ENCODE measurements around the gene SLC9A3. TPM values are rescaled to one million over a fixed set of nuclear protein-coding genes. Genes with fewer than 3 reads are reported as not detected.

SLC9A3 gene
- total RNA-seq, 1 experiment from 2014 or later, result 1.5 TPM

DNA sequence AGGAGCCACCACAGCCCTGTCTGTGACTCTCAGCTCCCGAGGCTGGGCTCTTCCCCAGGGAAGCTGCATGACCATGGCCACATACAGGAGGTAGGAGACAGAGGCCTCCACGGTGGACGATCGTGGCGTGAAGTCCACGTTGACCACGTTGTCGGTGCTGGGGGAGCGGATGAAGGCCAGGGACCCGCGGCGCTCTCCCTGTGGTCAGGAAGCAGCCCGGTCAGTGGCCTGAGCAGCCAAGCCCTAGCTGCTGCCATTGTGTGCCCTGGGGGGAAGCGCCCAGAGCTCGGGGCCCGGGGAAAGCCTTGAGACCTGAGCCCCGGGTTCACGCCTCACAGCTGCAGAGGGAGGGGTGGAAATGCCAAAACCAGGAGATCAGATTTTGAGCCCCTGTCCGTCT, 47.0 kb downstream of the SLC9A3 start:
- Histone ChIP-seq H3K9me3 (ENCODE audit: control insufficient read depth in 1 of 2, insufficient read depth in 1 of 2, low read depth in 1 of 2, low read length in 2 of 2) (no peaks in the 10 kb centered on the region), H3K79me2 (ENCODE audit: insufficient read depth, low read length) (peaks cover 5% of the 10 kb centered on the region; the same call in 1 of the 2 replicates), H3K4me2 (ENCODE audit: low read length) (no peak overlapping the region), H3K9ac (ENCODE audit: low read length) (no peak overlapping the region), H3K27me3 (ENCODE audit: insufficient read depth, low read length) (no peaks in the 10 kb centered on the region), H3K36me3 (ENCODE audit: control insufficient read depth in 1 of 2, insufficient read depth in 2 of 2, low read length in 2 of 2) (no peaks in the 10 kb centered on the region), H3K4me3 (replicated peaks in 1 of 2; ENCODE audit: low read depth in 1 of 2, low read length in 2 of 2) (no peak overlapping the region), H4K20me1 (ENCODE audit: insufficient read depth) (no peaks in the 10 kb centered on the region), H3K9me2 (ENCODE audit: insufficient read depth) (no peaks in the 10 kb centered on the region), H3K27ac (ENCODE audit: low read depth, low read length) (no peak overlapping the region), H2AFZ (ENCODE audit: low read depth, low read length, poor library complexity, severe bottlenecking) (no peak overlapping the region), H3K4me1 (ENCODE audit: control insufficient read depth in 1 of 2, insufficient read depth in 2 of 2, low read length in 2 of 2) (peaks cover 0 to 21% of the 10 kb centered on the region in 2 experiments; a peak in 2 of 4 replicates)
- no peak for DNase-seq (ENCODE audit: low read depth, low spot score)
- BruUV-seq (replicated peaks), result no TSS peak
- ChIA-PET CTCF (no interaction called here), POLR2A (no interaction called here), RAD21 (ENCODE audit: low non-redundant PET in 1 of 2, low total read pairs in 2 of 2, uncharacterized antibody in 2 of 2, unreplicated experiment in 2 of 2) (no interaction called here)
- TF ChIP-seq EZH2phosphoT487 (IDR thresholded peaks at IDR 0.05; ENCODE audit: borderline replicate concordance) (no peak), ZNF274 (IDR thresholded peaks at IDR 0.05; ENCODE audit: low read depth, low read length) (no peak), EZH2 (IDR thresholded peaks at IDR 0.05) (no peak), SRF (IDR thresholded peaks at IDR 0.05; ENCODE audit: low read depth) (no peak)
- ATAC-seq, result no peak
- intact Hi-C loops (cut with micrococcal nuclease), result no loop called here

DNA sequence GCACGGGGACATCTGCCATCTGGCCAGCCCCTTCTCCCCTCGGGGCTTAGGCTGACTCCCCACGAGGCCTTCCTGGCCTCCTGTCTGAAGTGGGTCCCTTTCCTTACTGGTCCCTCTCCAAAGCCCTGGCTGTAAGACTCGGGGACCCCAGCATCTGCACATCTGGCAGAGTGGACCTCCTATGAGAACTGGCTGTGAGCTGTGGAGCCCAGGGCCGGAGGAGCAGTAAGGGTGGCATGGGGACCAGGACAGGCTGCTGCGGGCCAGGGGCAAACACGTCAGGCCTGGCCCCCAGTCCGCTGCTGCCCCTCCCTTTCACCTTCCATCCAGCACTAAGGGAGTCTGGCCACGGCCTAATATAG, 47.5 kb downstream of the SLC9A3 start:
- no peaks in the 10 kb centered on the region for H3K9me3 ChIP-seq (ENCODE audit: control insufficient read depth in 1 of 2, insufficient read depth in 1 of 2, low read depth in 1 of 2, low read length in 2 of 2)
- intact Hi-C loops (cut with micrococcal nuclease), result no loop called here
- H3K9ac ChIP-seq (ENCODE audit: low read length), result no peak overlapping the region
- no peak for ATAC-seq
- H3K36me3 ChIP-seq (ENCODE audit: control insufficient read depth in 1 of 2, insufficient read depth in 2 of 2, low read length in 2 of 2), result no peaks in the 10 kb centered on the region
- peaks cover under 1 to 26% of the 10 kb centered on the region in 2 experiments; a peak in 3 of 4 replicates for H3K4me1 ChIP-seq (ENCODE audit: control insufficient read depth in 1 of 2, insufficient read depth in 2 of 2, low read length in 2 of 2)
- no TSS peak for BruUV-seq (replicated peaks)
- H3K4me3 ChIP-seq (replicated peaks in 1 of 2; ENCODE audit: low read depth in 1 of 2, low read length in 2 of 2), result no peak overlapping the region
- H3K9me2 ChIP-seq (ENCODE audit: insufficient read depth), result no peaks in the 10 kb centered on the region
- H3K4me2 ChIP-seq (ENCODE audit: low read length), result no peak overlapping the region
- ChIA-PET POLR2A (no interaction called here), RAD21 (ENCODE audit: low non-redundant PET in 1 of 2, low total read pairs in 2 of 2, uncharacterized antibody in 2 of 2, unreplicated experiment in 2 of 2) (no interaction called here), CTCF (no interaction called here)
- H2AFZ ChIP-seq (ENCODE audit: low read depth, low read length, poor library complexity, severe bottlenecking), result no peak overlapping the region
- TF ChIP-seq POLR2A (IDR thresholded peaks at IDR 0.05; ENCODE audit: borderline replicate concordance, extremely low read depth, insufficient read depth, insufficient read length) (no peak), FOSL1 (IDR thresholded peaks at IDR 0.05; ENCODE audit: low read depth) (no peak), POLR2AphosphoS5 (IDR thresholded peaks at IDR 0.05; ENCODE audit: low read depth, low read length) (no peak), CBX3 (IDR thresholded peaks at IDR 0.05; ENCODE audit: low read depth) (no peak), RAD21 (IDR thresholded peaks at IDR 0.05; ENCODE audit: low read depth) (no peak), EZH2 (IDR thresholded peaks at IDR 0.05) (no peak), SRF (IDR thresholded peaks at IDR 0.05; ENCODE audit: low read depth) (no peak), ELF1 (IDR thresholded peaks at IDR 0.05; ENCODE audit: borderline replicate concordance, low read depth) (no peak), JUND (IDR thresholded peaks at IDR 0.05) (no peak), EZH2phosphoT487 (IDR thresholded peaks at IDR 0.05; ENCODE audit: borderline replicate concordance) (no peak), YY1 (IDR thresholded peaks at IDR 0.05; ENCODE audit: extremely low read depth, insufficient replicate concordance, low read depth, low read length) (no peak)
- TF ChIP-seq, protein P1, sequence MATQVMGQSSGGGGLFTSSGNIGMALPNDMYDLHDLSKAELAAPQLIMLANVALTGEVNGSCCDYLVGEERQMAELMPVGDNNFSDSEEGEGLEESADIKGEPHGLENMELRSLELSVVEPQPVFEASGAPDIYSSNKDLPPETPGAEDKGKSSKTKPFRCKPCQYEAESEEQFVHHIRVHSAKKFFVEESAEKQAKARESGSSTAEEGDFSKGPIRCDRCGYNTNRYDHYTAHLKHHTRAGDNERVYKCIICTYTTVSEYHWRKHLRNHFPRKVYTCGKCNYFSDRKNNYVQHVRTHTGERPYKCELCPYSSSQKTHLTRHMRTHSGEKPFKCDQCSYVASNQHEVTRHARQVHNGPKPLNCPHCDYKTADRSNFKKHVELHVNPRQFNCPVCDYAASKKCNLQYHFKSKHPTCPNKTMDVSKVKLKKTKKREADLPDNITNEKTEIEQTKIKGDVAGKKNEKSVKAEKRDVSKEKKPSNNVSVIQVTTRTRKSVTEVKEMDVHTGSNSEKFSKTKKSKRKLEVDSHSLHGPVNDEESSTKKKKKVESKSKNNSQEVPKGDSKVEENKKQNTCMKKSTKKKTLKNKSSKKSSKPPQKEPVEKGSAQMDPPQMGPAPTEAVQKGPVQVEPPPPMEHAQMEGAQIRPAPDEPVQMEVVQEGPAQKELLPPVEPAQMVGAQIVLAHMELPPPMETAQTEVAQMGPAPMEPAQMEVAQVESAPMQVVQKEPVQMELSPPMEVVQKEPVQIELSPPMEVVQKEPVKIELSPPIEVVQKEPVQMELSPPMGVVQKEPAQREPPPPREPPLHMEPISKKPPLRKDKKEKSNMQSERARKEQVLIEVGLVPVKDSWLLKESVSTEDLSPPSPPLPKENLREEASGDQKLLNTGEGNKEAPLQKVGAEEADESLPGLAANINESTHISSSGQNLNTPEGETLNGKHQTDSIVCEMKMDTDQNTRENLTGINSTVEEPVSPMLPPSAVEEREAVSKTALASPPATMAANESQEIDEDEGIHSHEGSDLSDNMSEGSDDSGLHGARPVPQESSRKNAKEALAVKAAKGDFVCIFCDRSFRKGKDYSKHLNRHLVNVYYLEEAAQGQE (IDR thresholded peaks at IDR 0.05; ENCODE audit: low read depth), result no peak
- TF ChIP-seq, protein P2, sequence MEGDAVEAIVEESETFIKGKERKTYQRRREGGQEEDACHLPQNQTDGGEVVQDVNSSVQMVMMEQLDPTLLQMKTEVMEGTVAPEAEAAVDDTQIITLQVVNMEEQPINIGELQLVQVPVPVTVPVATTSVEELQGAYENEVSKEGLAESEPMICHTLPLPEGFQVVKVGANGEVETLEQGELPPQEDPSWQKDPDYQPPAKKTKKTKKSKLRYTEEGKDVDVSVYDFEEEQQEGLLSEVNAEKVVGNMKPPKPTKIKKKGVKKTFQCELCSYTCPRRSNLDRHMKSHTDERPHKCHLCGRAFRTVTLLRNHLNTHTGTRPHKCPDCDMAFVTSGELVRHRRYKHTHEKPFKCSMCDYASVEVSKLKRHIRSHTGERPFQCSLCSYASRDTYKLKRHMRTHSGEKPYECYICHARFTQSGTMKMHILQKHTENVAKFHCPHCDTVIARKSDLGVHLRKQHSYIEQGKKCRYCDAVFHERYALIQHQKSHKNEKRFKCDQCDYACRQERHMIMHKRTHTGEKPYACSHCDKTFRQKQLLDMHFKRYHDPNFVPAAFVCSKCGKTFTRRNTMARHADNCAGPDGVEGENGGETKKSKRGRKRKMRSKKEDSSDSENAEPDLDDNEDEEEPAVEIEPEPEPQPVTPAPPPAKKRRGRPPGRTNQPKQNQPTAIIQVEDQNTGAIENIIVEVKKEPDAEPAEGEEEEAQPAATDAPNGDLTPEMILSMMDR (IDR thresholded peaks at IDR 0.05 in 2 of 3, conservative IDR thresholded peaks at IDR 0.05 in 1 of 3; ENCODE audit: borderline replicate concordance in 1 of 3, insufficient read depth in 1 of 3, low read depth in 2 of 3, low read length in 2 of 3), result no peak
- no peaks in the 10 kb centered on the region for H3K27me3 ChIP-seq (ENCODE audit: insufficient read depth, low read length)
- no peaks in the 10 kb centered on the region for H4K20me1 ChIP-seq (ENCODE audit: insufficient read depth)
- H3K79me2 ChIP-seq (ENCODE audit: insufficient read depth, low read length), result peaks cover 10% of the 10 kb centered on the region
- H3K27ac ChIP-seq (ENCODE audit: low read depth, low read length), result no peak overlapping the region
- no peak for DNase-seq (ENCODE audit: low read depth, low spot score)
